ENCODE data around the gene ZBTB20.
A peak's percentile ranks its signal among the peaks of the same experiment; 100 is the strongest.

ZBTB20 gene

GRCh38 chr3:114872050-114872449 is 275.0 kb downstream of the ZBTB20 start:
- DNase-seq (ENCODE audit: low spot score), result no peak

DNA sequence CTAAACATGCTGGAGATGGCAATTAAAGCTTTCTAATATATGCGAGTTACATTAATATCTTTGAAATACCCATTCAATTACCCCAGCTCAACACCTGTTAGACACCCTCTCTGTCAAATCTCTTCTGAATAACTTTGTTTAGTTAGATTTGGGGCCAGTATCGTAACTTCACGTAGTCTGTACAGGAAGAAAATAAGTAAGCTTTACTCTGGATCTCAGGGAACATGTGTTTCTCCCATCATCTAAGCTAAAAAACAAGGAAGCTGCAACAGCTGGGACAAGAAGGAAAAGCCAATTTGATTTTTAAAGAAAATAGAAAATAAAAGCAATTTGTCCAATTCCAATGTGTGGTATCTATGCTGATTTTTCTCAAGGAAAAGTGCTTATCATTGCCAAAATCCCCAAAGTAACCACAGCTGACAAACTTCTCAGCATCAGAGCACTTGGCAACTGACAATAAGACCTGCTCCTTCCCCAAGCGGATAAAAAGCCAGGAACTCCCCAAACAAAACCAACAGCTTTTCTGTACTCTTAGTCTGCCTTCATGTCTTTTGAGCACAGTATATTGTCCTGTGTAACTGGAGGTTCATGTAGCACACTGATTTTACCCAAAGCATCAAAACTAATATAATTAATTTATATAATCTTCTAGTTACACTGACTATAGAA is 279.1 kb downstream of the ZBTB20 start:
- DNase-seq (ENCODE audit: low spot score), result no peak

- no peak for DNase-seq (ENCODE audit: low spot score)
Observed at GRCh38 chr3:114867359-114867758, 279.7 kb downstream of the ZBTB20 start.

DNA sequence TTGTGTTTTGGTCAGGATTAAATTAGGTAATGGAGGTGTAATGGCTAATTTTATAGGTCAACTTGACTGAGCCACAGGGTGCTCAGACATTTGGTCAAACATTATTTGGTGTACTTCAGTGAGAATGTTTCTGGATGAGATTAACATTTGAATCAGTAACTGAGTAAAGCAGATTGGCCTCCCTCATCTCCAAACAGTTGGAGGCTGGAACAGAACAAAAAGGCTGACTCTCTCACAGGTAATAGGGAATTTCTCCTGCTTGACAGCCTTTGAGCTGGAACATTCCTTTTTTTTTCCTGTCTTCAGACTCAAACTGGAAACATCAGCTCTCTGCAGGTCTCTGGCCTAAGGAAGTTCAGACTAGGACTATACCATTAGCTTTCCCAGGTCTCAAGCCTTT is 280.7 kb downstream of the ZBTB20 start:
- no peak for DNase-seq (ENCODE audit: low spot score)

GRCh38 chr3:114864970-114865369 is 282.1 kb downstream of the ZBTB20 start:
- DNase-seq (ENCODE audit: low spot score), result no peak

GRCh38 chr3:114863848-114864247 is 283.2 kb downstream of the ZBTB20 start:
- no peak for DNase-seq (ENCODE audit: low spot score)

- DNase-seq (ENCODE audit: low spot score), result no peak
Observed at GRCh38 chr3:114861666-114862065, 285.4 kb downstream of the ZBTB20 start.

GRCh38 chr3:114860531-114860930 is 286.6 kb downstream of the ZBTB20 start:
- no peak for DNase-seq (ENCODE audit: low spot score)

DNA sequence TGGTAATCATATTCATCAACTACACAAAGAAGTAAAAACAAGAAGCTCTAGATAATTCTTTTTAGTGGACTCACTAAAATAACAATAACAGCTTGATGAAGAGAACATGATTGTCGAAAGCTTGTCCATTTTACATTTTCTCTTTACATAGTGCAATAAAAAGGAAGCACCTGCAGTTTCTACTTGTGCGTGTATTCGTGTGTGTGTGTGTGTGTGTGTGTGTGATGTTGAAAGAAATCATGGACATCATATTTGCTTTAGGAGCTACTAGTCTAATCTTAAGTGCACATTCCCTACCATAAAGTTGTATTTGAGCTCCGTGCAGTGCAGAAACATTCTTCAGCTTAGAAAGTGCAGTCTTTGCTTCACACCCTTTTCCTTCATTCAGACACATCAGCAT is 288.8 kb downstream of the ZBTB20 start:
- no peak for DNase-seq (ENCODE audit: low spot score)

DNA sequence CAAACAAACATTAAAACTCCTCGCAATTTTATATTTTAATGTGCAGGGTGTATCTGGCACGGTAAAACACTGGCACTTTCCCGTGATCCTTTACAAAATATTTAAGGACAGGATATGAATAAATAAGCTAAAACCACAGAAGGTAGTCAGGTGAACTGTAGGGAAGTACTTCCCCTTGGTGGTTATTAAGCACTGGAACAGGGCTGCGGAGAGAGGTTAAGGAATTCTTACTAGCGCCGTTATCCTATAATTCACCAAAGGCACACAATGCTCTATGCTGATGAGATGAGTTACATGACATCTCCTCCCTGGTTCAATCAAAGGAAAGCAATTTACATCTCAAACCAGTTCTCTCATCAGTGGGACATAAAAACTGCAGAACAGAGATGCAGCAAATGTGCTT is 289.8 kb downstream of the ZBTB20 start:
- no peak for DNase-seq (ENCODE audit: low spot score)

DNA sequence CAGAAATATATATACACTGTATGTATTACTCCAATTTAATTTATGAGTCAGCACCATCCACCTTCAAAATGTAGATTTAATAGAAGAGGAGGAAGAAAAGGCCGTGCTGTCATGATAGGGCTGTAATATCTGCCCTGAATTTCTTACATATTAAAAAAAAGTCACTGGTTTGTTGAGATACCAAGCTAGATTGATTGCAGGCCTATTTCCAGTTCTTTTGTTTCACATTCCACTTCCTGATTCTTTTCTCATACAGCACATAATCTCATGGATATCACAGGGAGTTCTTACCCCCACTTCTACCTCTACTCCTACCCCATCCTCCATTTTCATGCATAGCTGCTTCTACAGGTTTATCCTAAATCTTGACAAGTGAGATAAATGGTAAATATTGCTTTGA is 290.3 kb downstream of the ZBTB20 start:
- DNase-seq (ENCODE audit: low spot score), result no peak

GRCh38 chr3:114855839-114856238 is 291.2 kb downstream of the ZBTB20 start:
- DNase-seq (ENCODE audit: low spot score), result no peak

DNA sequence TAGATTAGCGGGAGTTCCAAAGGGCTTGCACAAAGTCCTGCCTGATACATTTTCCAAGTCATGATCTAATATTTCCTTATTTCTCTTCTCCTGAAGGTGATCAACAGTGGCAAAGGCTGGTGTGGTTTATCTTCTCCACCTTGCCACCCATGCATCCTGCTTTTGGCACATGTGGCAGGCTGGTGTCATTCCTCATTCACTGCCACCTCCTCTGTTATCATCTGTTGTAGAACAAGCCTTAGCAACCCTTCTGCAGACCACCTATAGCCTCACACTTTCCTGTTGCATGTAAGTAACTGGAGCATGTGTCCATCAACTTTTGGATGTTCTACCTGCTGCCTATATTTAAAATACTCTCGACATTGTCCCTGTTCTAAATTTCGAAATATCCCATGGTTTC is 294.1 kb downstream of the ZBTB20 start:
- DNase-seq (ENCODE audit: low spot score), result no peak

- no peak for DNase-seq (ENCODE audit: low spot score)
Observed at GRCh38 chr3:114850898-114851297, 296.2 kb downstream of the ZBTB20 start.

GRCh38 chr3:114848643-114849350 is 298.3 kb downstream of the ZBTB20 start:
- DNase-seq (ENCODE audit: low spot score), result no peak

GRCh38 chr3:114848082-114848481 is 299.0 kb downstream of the ZBTB20 start:
- DNase-seq (ENCODE audit: low spot score), result no peak

DNA sequence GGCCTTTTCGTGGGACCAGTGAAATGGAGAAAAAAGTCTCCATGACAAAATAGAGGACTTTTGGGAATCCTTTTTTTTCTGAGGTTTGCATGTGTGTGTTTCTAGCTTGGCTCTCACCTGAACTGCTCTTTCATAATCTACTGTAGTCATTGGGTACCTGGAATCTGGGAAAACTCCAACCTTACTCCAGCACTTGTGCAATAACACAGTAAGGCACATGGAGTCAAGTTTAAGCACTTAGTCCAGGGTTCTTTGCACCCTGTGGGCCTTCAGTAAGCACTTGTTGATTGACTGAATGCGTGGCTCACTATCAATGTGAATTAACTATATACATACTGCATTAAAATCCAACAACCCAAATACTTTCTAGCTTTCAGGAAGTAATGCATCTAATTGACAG is 299.5 kb downstream of the ZBTB20 start:
- DNase-seq (ENCODE audit: low spot score), result no peak

- peak; percentile 23 for DNase-seq (ENCODE audit: low spot score)
Observed at GRCh38 chr3:114846779-114847178, 300.3 kb downstream of the ZBTB20 start.

- DNase-seq (ENCODE audit: low spot score), result no peak
Observed at GRCh38 chr3:114846252-114846651, 300.8 kb downstream of the ZBTB20 start.

DNA sequence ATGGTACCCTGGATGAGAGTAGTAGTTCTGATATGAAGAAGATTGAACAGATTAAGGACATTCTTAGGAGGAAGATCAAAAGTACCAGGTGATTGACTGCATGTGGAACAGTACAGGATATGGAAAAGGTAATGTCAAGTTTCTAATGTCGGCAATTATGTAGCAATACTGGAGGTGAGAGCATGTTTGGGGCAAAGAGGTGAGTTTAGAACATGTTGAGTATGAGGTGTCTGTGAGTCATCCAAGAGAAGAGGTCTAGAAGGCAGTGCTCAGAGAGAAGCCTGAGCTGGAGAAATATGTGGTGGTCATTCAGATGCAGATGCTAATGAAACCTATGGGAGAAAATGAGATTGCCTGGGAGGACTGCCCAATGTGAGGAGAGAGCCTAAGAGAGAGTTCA is 305.6 kb downstream of the ZBTB20 start:
- no peak for DNase-seq (ENCODE audit: low spot score)

GRCh38 chr3:114839476-114839875 is 307.6 kb downstream of the ZBTB20 start:
- no peak for DNase-seq (ENCODE audit: low spot score)

GRCh38 chr3:114838025-114838424 is 309.1 kb downstream of the ZBTB20 start:
- no peak for DNase-seq (ENCODE audit: low spot score)

- no peak for DNase-seq (ENCODE audit: low spot score)
Observed at GRCh38 chr3:114834175-114834940, 312.7 kb downstream of the ZBTB20 start.

All from AG08396 (cell line).